ENCODE measurements around the gene LPCAT1.
"Not testable (repeated sequence)": the region's sequence is repeated elsewhere in the genome, so short reads cannot be mapped to it uniquely, and the experiment has no call there.

DNA sequence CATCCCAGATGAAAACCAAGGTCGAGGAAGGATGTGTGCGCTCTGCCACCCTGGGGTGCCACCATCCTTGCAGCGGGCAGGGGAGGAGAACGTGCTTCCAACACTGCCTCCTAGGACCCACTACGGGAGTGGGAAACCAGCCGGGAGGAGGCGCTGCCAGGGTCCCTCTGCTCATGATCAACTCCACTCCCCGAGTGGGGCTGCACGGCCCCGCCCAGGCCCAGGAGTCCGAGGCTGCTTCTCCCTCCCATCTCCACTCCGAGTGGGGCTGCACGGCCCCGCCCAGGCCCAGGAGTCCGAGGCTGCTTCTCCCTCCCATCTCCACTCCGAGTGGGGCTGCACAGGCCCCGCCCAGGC, 48.2 kb downstream of the LPCAT1 start:
- TF ChIP-seq, protein P1, sequence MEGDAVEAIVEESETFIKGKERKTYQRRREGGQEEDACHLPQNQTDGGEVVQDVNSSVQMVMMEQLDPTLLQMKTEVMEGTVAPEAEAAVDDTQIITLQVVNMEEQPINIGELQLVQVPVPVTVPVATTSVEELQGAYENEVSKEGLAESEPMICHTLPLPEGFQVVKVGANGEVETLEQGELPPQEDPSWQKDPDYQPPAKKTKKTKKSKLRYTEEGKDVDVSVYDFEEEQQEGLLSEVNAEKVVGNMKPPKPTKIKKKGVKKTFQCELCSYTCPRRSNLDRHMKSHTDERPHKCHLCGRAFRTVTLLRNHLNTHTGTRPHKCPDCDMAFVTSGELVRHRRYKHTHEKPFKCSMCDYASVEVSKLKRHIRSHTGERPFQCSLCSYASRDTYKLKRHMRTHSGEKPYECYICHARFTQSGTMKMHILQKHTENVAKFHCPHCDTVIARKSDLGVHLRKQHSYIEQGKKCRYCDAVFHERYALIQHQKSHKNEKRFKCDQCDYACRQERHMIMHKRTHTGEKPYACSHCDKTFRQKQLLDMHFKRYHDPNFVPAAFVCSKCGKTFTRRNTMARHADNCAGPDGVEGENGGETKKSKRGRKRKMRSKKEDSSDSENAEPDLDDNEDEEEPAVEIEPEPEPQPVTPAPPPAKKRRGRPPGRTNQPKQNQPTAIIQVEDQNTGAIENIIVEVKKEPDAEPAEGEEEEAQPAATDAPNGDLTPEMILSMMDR (IDR thresholded peaks at IDR 0.05) = not testable (repeated sequence)
- TF ChIP-seq POLR2A (IDR thresholded peaks at IDR 0.05) = not testable (repeated sequence)

All from testis (tissue), 2 donors.